CD14-positive monocyte (primary cell): ENCODE data around the gene IRF2. TPM values are rescaled to one million over a fixed set of nuclear protein-coding genes. Genes with fewer than 3 reads are reported as not detected.

Source experiments
- DNase-seq, 3 donors: peaks; one replicate each; pipeline ENCODE4 v3.0.0-alpha.2; 2011 to 2022
- H2AFZ ChIP-seq: 2 replicates; pipeline ENCODE4 v1.6.0; 2012; ENCODE audit warnings: mild to moderate bottlenecking, low read depth, low read length, inconsistent platforms; ENCODE audit not compliant: insufficient read depth, poor library complexity, severe bottlenecking
- H3K27ac ChIP-seq, 2 donors: 1 replicate in 1 of 2; 2 replicates in 1 of 2; pipeline ENCODE4 v1.5.1; 2012 to 2013; ENCODE audit warnings: low read length in 2 of 2, control low read depth in 1 of 2, inconsistent platforms in 1 of 2, low read depth in 1 of 2, mild to moderate bottlenecking in 1 of 2
- H3K27me3 ChIP-seq, 2 donors: one replicate each; pipeline versions ENCODE4 v1.6.0 to v1.6.1; 2011 to 2013; ENCODE audit warnings: low read length in 2 of 2; ENCODE audit not compliant: control insufficient read depth in 2 of 2, insufficient read depth in 2 of 2
- H3K36me3 ChIP-seq, 2 donors: replicated peaks in 1 of 2; 1 replicate in 1 of 2; 2 replicates in 1 of 2; pipeline versions ENCODE4 v1.5.1 to v1.6.1; 2012 to 2013; ENCODE audit warnings: low read length in 2 of 2, control low read depth in 1 of 2, inconsistent platforms in 1 of 2, mild to moderate bottlenecking in 1 of 2; ENCODE audit not compliant: insufficient read depth in 2 of 2, control insufficient read depth in 1 of 2
- H3K4me1 ChIP-seq, 2 donors: 1 replicate in 1 of 2; 2 replicates in 1 of 2; pipeline versions ENCODE4 v1.5.1 to v1.6.1; 2012 to 2013; ENCODE audit warnings: low read length in 2 of 2, control low read depth in 1 of 2, inconsistent platforms in 1 of 2, mild to moderate bottlenecking in 1 of 2, moderate library complexity in 1 of 2; ENCODE audit not compliant: insufficient read depth in 2 of 2, control insufficient read depth in 1 of 2
- H3K4me2 ChIP-seq: replicated peaks from 2 replicates; pipeline ENCODE3; 2012; ENCODE audit warnings: low read length, moderate library complexity, mild to moderate bottlenecking; ENCODE audit not compliant: poor library complexity, severe bottlenecking; ENCODE audit errors: extremely low read depth
- H3K4me3 ChIP-seq, 3 experiments: fragments of 200-600 bp in 1 of 3; sonication (generic) in 1 of 3; replicated peaks in 1 of 3; 1 replicate in 2 of 3; 2 replicates in 1 of 3; pipeline ENCODE4 v1.5.1; 2011 to 2013; ENCODE audit warnings: low read length in 3 of 3, mild to moderate bottlenecking in 3 of 3, control low read depth in 2 of 3, low read depth in 2 of 3, inconsistent platforms in 1 of 3, moderate library complexity in 1 of 3
- H3K79me2 ChIP-seq: 2 replicates; pipeline ENCODE4 v1.6.0; 2012; ENCODE audit warnings: mild to moderate bottlenecking, control low read depth, inconsistent platforms, low read length, moderate library complexity; ENCODE audit not compliant: insufficient read depth
- H3K9ac ChIP-seq: 2 replicates; pipeline ENCODE4 v1.6.0; 2017; ENCODE audit warnings: low read length, mild to moderate bottlenecking; ENCODE audit not compliant: insufficient read depth, poor library complexity, severe bottlenecking
- H3K9me3 ChIP-seq, 2 donors: replicated peaks in 1 of 2; 1 replicate in 1 of 2; 2 replicates in 1 of 2; pipeline versions ENCODE4 v1.5.1 to v1.6.1; 2012 to 2013; ENCODE audit warnings: low read length in 2 of 2, control low read depth in 1 of 2; ENCODE audit not compliant: control insufficient read depth in 1 of 2, insufficient read depth in 1 of 2
- H4K20me1 ChIP-seq: 2 replicates; pipeline ENCODE4 v1.6.0; 2012; ENCODE audit warnings: mild to moderate bottlenecking, low read length, control low read depth, moderate library complexity; ENCODE audit not compliant: insufficient read depth
- H3K27ac Mint-ChIP-seq, 7 donors: one replicate each; pipeline ENCODE4 v1.8.0; 2020; ENCODE audit warnings: mild to moderate bottlenecking in 7 of 7, mixed read lengths in 7 of 7, moderate library complexity in 6 of 7, inconsistent platforms in 2 of 7
- H3K27me3 Mint-ChIP-seq, 3 donors: one replicate each; pipeline ENCODE4 v1.8.0; 2021 to 2022; ENCODE audit warnings: low read depth in 3 of 3, mild to moderate bottlenecking in 3 of 3, mixed read lengths in 3 of 3, moderate library complexity in 3 of 3, inconsistent platforms in 1 of 3
- H3K36me3 Mint-ChIP-seq, 2 donors: one replicate each; pipeline ENCODE4 v1.8.0; 2020; ENCODE audit warnings: mixed read lengths in 2 of 2, inconsistent platforms in 1 of 2, mild to moderate bottlenecking in 1 of 2
- H3K4me1 Mint-ChIP-seq: one replicate; pipeline ENCODE4 v1.8.0; 2020; ENCODE audit warnings: mild to moderate bottlenecking, mixed read lengths
- H3K4me3 Mint-ChIP-seq, 2 donors: one replicate each; pipeline ENCODE4 v1.8.0; 2020; ENCODE audit warnings: mild to moderate bottlenecking in 2 of 2, mixed read lengths in 2 of 2, moderate library complexity in 1 of 2
- H3K9me3 Mint-ChIP-seq, 7 donors: one replicate each; pipeline ENCODE4 v1.8.0; 2020 to 2022; ENCODE audit warnings: mixed read lengths in 7 of 7, mild to moderate bottlenecking in 6 of 7, moderate library complexity in 6 of 7, inconsistent platforms in 2 of 7
- CTCF ChIP-seq: fragments of 200-600 bp; IDR thresholded peaks from one replicate; pipeline ENCODE4 v1.8.0; 2022; ENCODE audit warnings: antibody characterized with exemption, mild to moderate bottlenecking
- WGBS: methylation state at CpG from one replicate; pipeline ENCODE4 v1.1.5; 2013; ENCODE audit warnings: missing lambda C conversion rate; ENCODE audit not compliant: insufficient coverage; 5-methylcytosine and 5-hydroxymethylcytosine counted together
- intact Hi-C, 2 donors: fragments of 100-400 bp; cut with micrococcal nuclease; formaldehyde crosslinking; loops; one replicate each; pipeline versions ENCODE4 v1.15.0 to v1.15.1; 2023
- polyA plus RNA-seq, 3 donors: library from polyadenylated mRNA; depleted of rRNA in 1 of 3; unstranded in 2 of 3; stranded (reverse) in 1 of 3; fragments of 300-500 nt in 2 of 3; fragments of >200 nt in 1 of 3; fragmentation: Illumina TruSeq in 2 of 3; gene quantifications; 1 replicate in 2 of 3; 2 replicates in 1 of 3; pipeline ENCODE4 v1.2.3, GENCODE V29; 2012 to 2021

Gene IRF2
- polyA plus RNA-seq, 3 donors: 51.3 to 76.8 (median 56.1) TPM

GRCh38 chr4:184434501-184435066, 39.8 kb downstream of the IRF2 start:
- peaks cover 56% of the 10 kb centered on the region for H3K4me1 Mint-ChIP-seq
- WGBS: no CpG with 5 or more reads among the region's 6 CpGs
- H4K20me1 ChIP-seq: peaks cover 100% of the 10 kb centered on the region
- no peaks in the 10 kb centered on the region for H3K9me3 ChIP-seq
- H3K4me3 ChIP-seq: no peak overlapping the region
- H3K36me3 ChIP-seq: peaks cover 0 to 40% of the 10 kb centered on the region in 2 donors
- peaks cover 93% of the 10 kb centered on the region for H3K79me2 ChIP-seq
- H3K27ac Mint-ChIP-seq: peak overlapping the region in 1 of 7 donors; percentile 50
- no peaks in the 10 kb centered on the region for H3K27me3 Mint-ChIP-seq
- peaks cover 36% of the 10 kb centered on the region in 2 donors for H3K4me1 ChIP-seq
- peaks cover 0 to 2% (median 0%) of the 10 kb centered on the region in 7 donors for H3K9me3 Mint-ChIP-seq
- no peak overlapping the region for H2AFZ ChIP-seq
- H3K4me3 Mint-ChIP-seq: no peak overlapping the region
- H3K4me2 ChIP-seq: no peak overlapping the region
- no peak for DNase-seq
- no peaks in the 10 kb centered on the region for H3K27me3 ChIP-seq
- H3K9ac ChIP-seq: no peak overlapping the region
- no peak overlapping the region for H3K27ac ChIP-seq
- intact Hi-C loops: no loop called here
- TF ChIP-seq CTCF: no peak
- peaks cover 29 to 44% of the 10 kb centered on the region in 2 donors for H3K36me3 Mint-ChIP-seq

GRCh38 chr4:184434021-184434420, 40.3 kb downstream of the IRF2 start:
- DNase-seq: no peak
- H3K9me3 ChIP-seq: no peaks in the 10 kb centered on the region
- peaks cover 89% of the 10 kb centered on the region for H3K79me2 ChIP-seq
- H3K27ac ChIP-seq: peak overlapping the region in 1 of 2 donors; percentile 73
- TF ChIP-seq CTCF: no peak
- 99% methylated on average over 10 of the region's 13 CpGs for WGBS
- peaks cover 32 to 34% of the 10 kb centered on the region in 2 donors for H3K4me1 ChIP-seq
- H3K9ac ChIP-seq: no peak overlapping the region
- no peak overlapping the region for H3K4me2 ChIP-seq
- intact Hi-C loops: no loop called here
- no peaks in the 10 kb centered on the region for H3K27me3 Mint-ChIP-seq
- no peak overlapping the region for H3K4me3 ChIP-seq
- H3K36me3 Mint-ChIP-seq: peaks cover 31 to 46% of the 10 kb centered on the region in 2 donors
- no peak overlapping the region for H3K4me3 Mint-ChIP-seq
- peak overlapping the region in 3 of 7 donors; percentile 28 to 64 (median 38) for H3K27ac Mint-ChIP-seq
- no peak overlapping the region for H2AFZ ChIP-seq
- no peaks in the 10 kb centered on the region for H3K27me3 ChIP-seq
- H3K36me3 ChIP-seq: peaks cover 0 to 45% of the 10 kb centered on the region in 2 donors
- peaks cover 54% of the 10 kb centered on the region for H3K4me1 Mint-ChIP-seq
- H3K9me3 Mint-ChIP-seq: peaks cover 0 to 2% (median 0%) of the 10 kb centered on the region in 7 donors
- H4K20me1 ChIP-seq: peaks cover 100% of the 10 kb centered on the region
